Activated CD4-positive, alpha-beta T cell treated with anti-CD3 and anti-CD28 coated beads for 36 hours (primary cell): ENCODE measurements around the gene KCNJ12. TPM values are rescaled to one million over a fixed set of nuclear protein-coding genes. Genes with fewer than 3 reads are reported as not detected.
"Not testable (repeated sequence)": the region's sequence is repeated elsewhere in the genome, so short reads cannot be mapped to it uniquely, and the experiment has no call there.

ENCODE experiments used
- ATAC-seq: fragments of 200-7000 bp; cut with Tn5 transposase; one replicate; pipeline ENCODE4 v1.10.0; 2021; ENCODE audit warnings: mild to moderate bottlenecking, moderate library complexity
- CTCF ChIA-PET: fragments of 350-600 bp; sonication (Branson Sonifier 250); formaldehyde crosslinking; loops from one replicate; lab custom pipeline; 2021; ENCODE audit warnings: antibody characterized with exemption; lab: Charles Lee
- POLR2A ChIA-PET: fragments of 350-600 bp; sonication (Branson Sonifier 250); formaldehyde crosslinking; loops from one replicate; lab custom pipeline; 2021; ENCODE audit warnings: antibody characterized with exemption, inconsistent platforms; lab: Charles Lee
- DNase-seq: peaks from one replicate; pipeline ENCODE4 v3.0.0-alpha.2; 2020
- H3K27ac Mint-ChIP-seq: one replicate; pipeline ENCODE4 v1.8.0; 2021; ENCODE audit warnings: mixed read lengths
- H3K27me3 Mint-ChIP-seq: one replicate; pipeline ENCODE4 v1.8.0; 2021; ENCODE audit warnings: mixed read lengths
- H3K36me3 Mint-ChIP-seq: one replicate; pipeline ENCODE4 v1.8.0; 2021; ENCODE audit warnings: low read depth, mixed read lengths
- H3K4me1 Mint-ChIP-seq: one replicate; pipeline ENCODE4 v1.8.0; 2021; ENCODE audit warnings: mixed read lengths
- H3K4me3 Mint-ChIP-seq: one replicate; pipeline ENCODE4 v1.8.0; 2021; ENCODE audit warnings: mild to moderate bottlenecking, moderate library complexity, mixed read lengths
- H3K9me3 Mint-ChIP-seq: one replicate; pipeline ENCODE4 v1.8.0; 2021; ENCODE audit warnings: low read depth, mixed read lengths
- intact Hi-C, 2 experiments: fragments of 100-400 bp; cut with DNase I in 1 of 2; cut with micrococcal nuclease in 1 of 2; formaldehyde crosslinking; loops; one replicate each; pipeline versions ENCODE4 v1.14.2 to v1.15.1; 2022 to 2024; cut with DNase I, micrococcal nuclease
- total RNA-seq, 2 experiments: library from RNA; stranded (reverse); gene quantifications; one replicate each; pipeline ENCODE4 v1.2.3, GENCODE V29; 2021

The KCNJ12 gene
- total RNA-seq, 2 experiments from 2014 or later = not detected

GRCh38 chr17:21433971-21434370, 57.8 kb downstream of the KCNJ12 start:
- H3K27ac Mint-ChIP-seq, CTCF ChIA-PET, intact Hi-C loops, H3K36me3 Mint-ChIP-seq, H3K4me1 Mint-ChIP-seq, POLR2A ChIA-PET, H3K9me3 Mint-ChIP-seq, ATAC-seq, DNase-seq, H3K4me3 Mint-ChIP-seq, H3K27me3 Mint-ChIP-seq: not testable (repeated sequence)

DNA sequence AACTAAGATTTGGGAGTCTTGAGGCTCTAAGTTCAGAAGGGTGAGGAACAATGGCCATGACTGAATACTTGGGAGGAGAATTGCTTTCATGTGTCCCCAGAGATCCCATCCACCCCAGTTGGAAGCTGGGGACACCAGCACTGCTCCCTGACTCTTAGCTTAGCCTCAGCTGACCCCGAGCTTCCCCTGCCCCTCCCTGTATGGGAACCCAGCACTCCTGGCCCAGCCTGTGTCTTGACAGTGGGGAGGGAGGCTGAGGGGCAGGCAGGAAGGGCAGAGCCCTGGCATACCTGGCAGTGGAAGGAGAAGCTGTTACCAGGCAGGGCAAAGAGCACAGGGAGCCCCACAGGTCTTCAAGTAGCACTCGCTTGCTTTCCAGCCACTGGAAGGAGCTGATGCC, 58.8 kb downstream of the KCNJ12 start:
- intact Hi-C loops, H3K27me3 Mint-ChIP-seq, H3K4me3 Mint-ChIP-seq, H3K9me3 Mint-ChIP-seq, ATAC-seq, CTCF ChIA-PET, DNase-seq, H3K27ac Mint-ChIP-seq, H3K4me1 Mint-ChIP-seq, POLR2A ChIA-PET, H3K36me3 Mint-ChIP-seq: not testable (repeated sequence)

DNA sequence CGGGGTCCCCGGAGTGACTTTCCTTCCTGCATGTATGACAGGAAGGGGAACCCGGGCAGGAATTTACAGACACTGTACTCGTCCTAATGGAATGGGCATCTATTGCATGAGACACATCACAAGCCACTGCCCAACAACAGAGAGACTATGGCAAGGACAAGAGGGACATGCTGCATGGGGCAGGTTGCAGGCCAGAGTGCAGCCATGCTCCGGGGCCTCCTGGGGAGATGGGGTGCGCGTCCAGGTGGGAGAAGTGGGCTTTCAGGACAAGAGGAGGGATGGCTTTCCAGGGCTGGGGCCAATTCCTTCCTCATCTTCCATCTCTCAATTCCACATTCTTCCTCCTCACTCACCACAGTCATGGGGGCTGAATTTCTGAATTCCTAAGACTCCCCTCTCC, 60.3 kb downstream of the KCNJ12 start:
- H3K9me3 Mint-ChIP-seq, DNase-seq, H3K4me1 Mint-ChIP-seq, CTCF ChIA-PET, H3K27me3 Mint-ChIP-seq, POLR2A ChIA-PET, H3K36me3 Mint-ChIP-seq, ATAC-seq, H3K4me3 Mint-ChIP-seq, intact Hi-C loops, H3K27ac Mint-ChIP-seq: not testable (repeated sequence)

- CTCF ChIA-PET, POLR2A ChIA-PET, H3K4me3 Mint-ChIP-seq, H3K4me1 Mint-ChIP-seq, ATAC-seq, H3K9me3 Mint-ChIP-seq, H3K27ac Mint-ChIP-seq, H3K27me3 Mint-ChIP-seq, intact Hi-C loops, H3K36me3 Mint-ChIP-seq, DNase-seq: not testable (repeated sequence)
Observed at GRCh38 chr17:21436883-21437836, 61.0 kb downstream of the KCNJ12 start.

DNA sequence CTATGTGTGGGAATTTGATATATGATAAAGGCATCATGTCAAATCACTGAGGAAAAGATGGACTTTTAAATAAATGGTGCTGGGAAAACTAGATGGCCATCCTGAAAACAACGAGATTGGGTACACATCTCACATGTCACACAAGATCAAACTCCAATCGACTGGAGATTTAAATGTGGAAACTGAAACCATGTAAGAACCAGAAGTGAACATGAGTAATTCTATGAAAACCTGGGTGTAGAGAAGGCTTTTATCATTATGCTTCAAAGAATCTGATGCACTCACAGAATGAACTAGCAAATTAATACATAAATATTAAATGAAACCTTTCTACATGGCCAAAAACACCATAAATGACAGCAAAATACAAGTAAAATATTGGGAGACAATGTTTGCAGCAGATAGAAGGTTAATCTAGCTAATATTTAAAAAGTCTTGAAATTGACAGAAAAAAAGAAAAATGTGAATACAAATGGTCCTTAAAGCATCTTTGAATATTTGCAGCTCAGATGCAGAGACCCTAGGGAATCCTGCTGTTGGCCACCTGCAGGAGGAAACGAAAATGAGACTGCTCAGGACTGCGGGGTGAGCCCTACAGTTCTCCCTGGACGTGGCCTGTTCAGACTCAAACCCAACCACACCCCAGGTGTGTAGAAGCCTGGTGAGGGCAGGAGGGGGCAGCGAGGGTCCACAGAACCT, 62.3 kb downstream of the KCNJ12 start:
- ATAC-seq = peak; percentile 44
- H3K27ac Mint-ChIP-seq, H3K4me1 Mint-ChIP-seq, CTCF ChIA-PET, intact Hi-C loops, DNase-seq, H3K36me3 Mint-ChIP-seq, H3K4me3 Mint-ChIP-seq, POLR2A ChIA-PET, H3K27me3 Mint-ChIP-seq, H3K9me3 Mint-ChIP-seq: not testable (repeated sequence)

- H3K9me3 Mint-ChIP-seq, H3K27me3 Mint-ChIP-seq, H3K4me3 Mint-ChIP-seq, DNase-seq, H3K36me3 Mint-ChIP-seq, H3K27ac Mint-ChIP-seq, H3K4me1 Mint-ChIP-seq, intact Hi-C loops, POLR2A ChIA-PET, ATAC-seq, CTCF ChIA-PET: not testable (repeated sequence)
Observed at GRCh38 chr17:21439015-21439336, 62.8 kb downstream of the KCNJ12 start.

DNA sequence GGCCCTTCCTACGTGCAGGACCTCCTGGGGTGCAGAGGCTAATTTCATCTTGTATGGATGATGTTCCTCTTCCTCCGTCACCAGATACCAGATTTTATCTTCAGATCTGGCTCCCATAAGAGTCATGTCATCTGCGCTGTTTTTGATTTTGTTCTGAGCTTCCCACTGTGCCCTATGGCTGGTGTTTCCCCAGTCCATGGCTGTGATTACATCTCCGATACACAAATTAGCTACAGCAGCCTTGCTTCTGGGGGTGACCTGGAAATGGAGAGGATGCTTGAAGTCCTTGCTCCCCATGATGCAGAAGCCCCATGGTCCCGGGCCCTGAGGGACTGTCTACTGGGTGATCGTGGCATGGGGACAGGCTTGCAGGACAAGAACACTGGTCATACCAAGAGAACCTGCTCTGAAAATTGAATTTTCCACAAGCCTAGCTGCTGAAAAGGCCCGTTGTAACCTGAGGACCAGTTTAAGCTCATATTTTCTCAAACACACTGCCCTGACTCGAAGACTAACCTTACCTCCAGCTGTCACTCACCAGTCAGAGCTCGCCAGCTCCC, 69.0 kb downstream of the KCNJ12 start:
- Mint-ChIP-seq H3K4me3 (no peak overlapping the region), H3K27ac (no peak overlapping the region), H3K4me1 (no peaks in the 10 kb centered on the region), H3K36me3 (no peaks in the 10 kb centered on the region), H3K27me3 (peaks cover 4% of the 10 kb centered on the region), H3K9me3 (no peaks in the 10 kb centered on the region)
- intact Hi-C loops = no loop called here
- CTCF ChIA-PET = interaction anchor here (1.3 kb wide), 1 partner anchor 12 kb away, joined by 3 read pairs; no protein-coding TSS in a partner anchor
- DNase-seq (no peak), ATAC-seq (no peak)
- POLR2A ChIA-PET = no interaction called here

- CTCF ChIA-PET = not testable (repeated sequence)
Observed at GRCh38 chr17:21447552-21447951, 71.4 kb downstream of the KCNJ12 start.

DNA sequence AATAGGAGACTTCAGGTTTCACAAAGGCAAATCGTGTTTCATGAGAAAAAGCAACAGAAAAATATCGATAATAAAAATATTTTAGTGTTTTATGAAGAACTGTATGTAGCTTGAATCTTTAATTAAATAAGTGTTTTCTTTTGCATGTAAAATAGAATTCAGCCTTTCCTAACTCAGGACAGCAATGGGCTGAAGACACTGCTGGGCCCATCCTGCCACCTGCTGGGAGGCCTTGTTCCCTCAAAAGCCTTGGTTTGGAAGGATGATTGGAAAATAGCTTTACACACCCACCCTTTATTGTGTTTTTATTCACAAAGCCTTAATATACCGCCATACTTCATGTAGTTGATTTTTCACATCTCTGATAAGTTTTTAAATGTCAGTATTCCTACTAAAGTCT, 73.7 kb downstream of the KCNJ12 start:
- intact Hi-C loops, POLR2A ChIA-PET, H3K4me3 Mint-ChIP-seq, DNase-seq, H3K9me3 Mint-ChIP-seq, ATAC-seq, CTCF ChIA-PET, H3K4me1 Mint-ChIP-seq, H3K27ac Mint-ChIP-seq, H3K36me3 Mint-ChIP-seq: not testable (repeated sequence)
- H3K27me3 Mint-ChIP-seq = peaks cover 11% of the 10 kb centered on the region

More at GRCh38 chr17:21447552-21447951, 71.4 kb downstream of the KCNJ12 start:
- H3K9me3 Mint-ChIP-seq, H3K4me1 Mint-ChIP-seq, intact Hi-C loops, POLR2A ChIA-PET, H3K27ac Mint-ChIP-seq, H3K27me3 Mint-ChIP-seq, ATAC-seq, DNase-seq, H3K4me3 Mint-ChIP-seq, H3K36me3 Mint-ChIP-seq: not testable (repeated sequence)

- H3K4me3 Mint-ChIP-seq = no peak overlapping the region
- CTCF ChIA-PET = no interaction called here
- H3K27me3 Mint-ChIP-seq = peaks cover 11% of the 10 kb centered on the region
- DNase-seq (no peak), ATAC-seq (no peak)
- no peaks in the 10 kb centered on the region for H3K9me3 Mint-ChIP-seq
- POLR2A ChIA-PET = no interaction called here
- no peaks in the 10 kb centered on the region for H3K36me3 Mint-ChIP-seq
- H3K27ac Mint-ChIP-seq = no peak overlapping the region
- intact Hi-C loops = loop anchor here in 1 of 2 experiments (1.0 kb wide), 1 partner anchor 59 kb away; no protein-coding TSS in a partner anchor
- H3K4me1 Mint-ChIP-seq = peaks cover 15% of the 10 kb centered on the region
Observed at GRCh38 chr17:21451975-21452374, 75.8 kb downstream of the KCNJ12 start.

GRCh38 chr17:21452377-21453143, 76.4 kb downstream of the KCNJ12 start:
- Mint-ChIP-seq H3K27ac (no peak overlapping the region), H3K36me3 (no peaks in the 10 kb centered on the region), H3K27me3 (peaks cover 15% of the 10 kb centered on the region), H3K4me3 (peak overlapping the region; percentile 48), H3K9me3 (no peaks in the 10 kb centered on the region), H3K4me1 (peaks cover 21% of the 10 kb centered on the region)
- ATAC-seq = peak; percentile 13
- intact Hi-C loops = loop anchor here in 1 of 2 experiments (1.0 kb wide), 1 partner anchor 59 kb away; no protein-coding TSS in a partner anchor
- DNase-seq = peak; percentile 59
- CTCF ChIA-PET = interaction anchor here (0.6 kb wide), 1 partner anchor 104 kb away, joined by 5 read pairs; no protein-coding TSS in a partner anchor
- POLR2A ChIA-PET = no interaction called here
